Omental fat pad (tissue), 4 donors: ENCODE measurements around the gene ZNF791. TPM values are rescaled to one million over a fixed set of nuclear protein-coding genes. Genes with fewer than 3 reads are reported as not detected.

Source experiments
- ATAC-seq: fragments of 150-250 bp; one replicate; pipeline ENCODE4 v1.9.1; 2016; ENCODE audit warnings: mild to moderate bottlenecking, moderate library complexity; ENCODE audit not compliant: low FRiP score
- DNase-seq: peaks from one replicate; pipeline ENCODE4 v3.0.0-alpha.2; 2019; ENCODE audit warnings: low spot score
- total RNA-seq, 4 donors: library from RNA; depleted of rRNA; stranded (reverse); fragments of >200 nt; gene quantifications; one replicate each; pipeline ENCODE4 v1.1.0, GENCODE V29; 2016
- TF ChIP-seq, protein P1 (sequence below), 3 donors: fragments of 450-650 bp; IDR thresholded peaks; one replicate each; pipeline ENCODE4 v1.5.1; 2016 to 2017; ENCODE audit warnings: antibody characterized with exemption in 3 of 3, mild to moderate bottlenecking in 3 of 3, moderate library complexity in 2 of 3

Gene ZNF791
- total RNA-seq, 4 donors from 2014 or later = 12.9 to 23.3 (median 16.3) TPM

DNA sequence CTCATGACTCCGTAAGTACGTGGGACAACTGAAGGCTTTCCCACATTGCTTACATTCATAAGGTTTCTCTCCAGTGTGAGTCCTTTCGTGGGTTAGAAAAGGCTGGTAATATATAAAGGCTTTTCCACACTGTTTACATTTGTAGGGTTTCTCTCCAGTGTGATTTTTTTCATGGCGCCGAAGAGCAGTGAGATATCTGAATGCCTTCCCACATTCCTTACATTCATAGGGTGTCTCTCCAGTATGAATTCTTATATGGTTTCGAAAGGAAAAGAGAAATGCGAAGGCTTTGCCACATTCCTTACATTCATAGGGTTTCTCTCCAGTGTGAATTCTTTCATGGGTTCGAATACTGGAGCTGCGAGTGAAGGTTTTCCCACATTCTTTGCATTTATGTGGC, 29.6 kb upstream of the ZNF791 start:
- DNase-seq (no peak), ATAC-seq (no peak)
- TF ChIP-seq, protein P1, sequence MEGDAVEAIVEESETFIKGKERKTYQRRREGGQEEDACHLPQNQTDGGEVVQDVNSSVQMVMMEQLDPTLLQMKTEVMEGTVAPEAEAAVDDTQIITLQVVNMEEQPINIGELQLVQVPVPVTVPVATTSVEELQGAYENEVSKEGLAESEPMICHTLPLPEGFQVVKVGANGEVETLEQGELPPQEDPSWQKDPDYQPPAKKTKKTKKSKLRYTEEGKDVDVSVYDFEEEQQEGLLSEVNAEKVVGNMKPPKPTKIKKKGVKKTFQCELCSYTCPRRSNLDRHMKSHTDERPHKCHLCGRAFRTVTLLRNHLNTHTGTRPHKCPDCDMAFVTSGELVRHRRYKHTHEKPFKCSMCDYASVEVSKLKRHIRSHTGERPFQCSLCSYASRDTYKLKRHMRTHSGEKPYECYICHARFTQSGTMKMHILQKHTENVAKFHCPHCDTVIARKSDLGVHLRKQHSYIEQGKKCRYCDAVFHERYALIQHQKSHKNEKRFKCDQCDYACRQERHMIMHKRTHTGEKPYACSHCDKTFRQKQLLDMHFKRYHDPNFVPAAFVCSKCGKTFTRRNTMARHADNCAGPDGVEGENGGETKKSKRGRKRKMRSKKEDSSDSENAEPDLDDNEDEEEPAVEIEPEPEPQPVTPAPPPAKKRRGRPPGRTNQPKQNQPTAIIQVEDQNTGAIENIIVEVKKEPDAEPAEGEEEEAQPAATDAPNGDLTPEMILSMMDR (IDR thresholded peaks at IDR 0.05) = no peak

DNA sequence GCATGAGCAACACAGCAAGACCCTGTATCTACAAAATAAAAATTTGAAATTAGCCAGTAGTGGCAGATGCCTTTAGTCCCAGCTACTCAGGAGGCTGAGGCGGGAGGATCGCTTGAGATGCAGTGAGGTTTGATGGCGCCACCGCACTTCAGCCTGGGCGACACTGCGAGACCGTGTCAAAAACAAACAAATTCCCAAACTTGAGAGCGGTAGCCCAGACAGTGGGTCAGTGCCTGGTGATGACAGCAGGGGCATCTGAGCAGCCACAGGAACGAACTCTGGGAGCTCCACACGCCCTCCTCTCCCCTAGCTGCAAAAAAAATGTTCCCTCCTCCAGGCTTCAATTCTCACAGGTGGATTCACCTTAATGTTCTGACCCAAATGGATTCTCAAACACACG, 14.2 kb upstream of the ZNF791 start:
- ATAC-seq = no peak
- TF ChIP-seq, protein P1 (IDR thresholded peaks at IDR 0.05) = no peak
- DNase-seq = no peak

DNA sequence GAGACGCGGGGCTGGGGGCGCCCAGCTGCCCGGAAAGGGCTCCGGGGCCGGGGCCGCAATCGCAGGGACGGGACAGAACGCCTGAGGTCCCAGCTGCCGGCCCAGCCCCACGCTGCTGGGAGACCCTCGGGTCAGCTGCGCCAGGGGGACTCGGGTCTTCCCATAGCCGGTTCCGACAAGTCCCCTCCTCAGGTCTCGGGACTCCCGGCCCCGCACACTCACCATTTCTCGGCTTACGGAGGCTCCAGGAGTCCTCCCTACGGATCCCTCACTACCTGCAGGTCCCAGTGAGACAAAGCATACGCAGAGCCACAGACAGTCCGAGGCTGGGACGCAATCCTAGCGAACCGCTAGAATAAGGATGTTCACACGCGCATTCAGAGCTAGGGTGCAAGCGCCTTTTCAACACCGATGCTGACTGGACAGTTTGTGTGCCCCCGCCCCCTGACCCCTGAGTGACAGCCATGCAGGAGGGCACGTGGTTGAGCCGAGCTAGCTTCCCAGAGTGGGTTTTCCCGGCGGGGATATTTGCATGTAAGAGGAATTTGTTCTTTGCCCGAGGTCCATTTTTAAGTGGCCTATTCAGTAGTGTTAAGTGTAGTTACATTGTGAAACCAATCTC, 13.7 kb upstream of the ZNF791 start:
- ATAC-seq (no peak), DNase-seq (no peak)
- TF ChIP-seq, protein P1 (IDR thresholded peaks at IDR 0.05) = no peak

DNA sequence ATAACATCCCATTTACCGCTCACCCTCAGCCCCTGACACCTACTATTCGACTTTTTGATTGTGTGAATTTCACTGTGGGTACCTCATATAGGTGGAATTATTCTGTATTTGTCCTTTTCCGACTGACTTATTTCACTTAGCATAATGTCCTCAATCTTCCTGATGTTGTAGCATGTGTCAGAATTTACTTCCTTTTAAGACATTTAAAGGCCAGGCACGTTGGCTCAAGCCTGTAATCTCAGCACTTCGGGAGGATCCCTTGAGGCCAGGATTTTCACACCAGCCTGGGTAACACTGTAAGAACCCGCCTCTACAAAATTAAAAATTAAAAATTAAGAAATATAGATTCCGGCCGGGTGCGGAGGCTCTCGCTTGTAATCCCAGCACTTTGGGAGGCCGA, 13.1 kb upstream of the ZNF791 start:
- no peak for ATAC-seq
- TF ChIP-seq, protein P1 (IDR thresholded peaks at IDR 0.05) = no peak
- no peak for DNase-seq

DNA sequence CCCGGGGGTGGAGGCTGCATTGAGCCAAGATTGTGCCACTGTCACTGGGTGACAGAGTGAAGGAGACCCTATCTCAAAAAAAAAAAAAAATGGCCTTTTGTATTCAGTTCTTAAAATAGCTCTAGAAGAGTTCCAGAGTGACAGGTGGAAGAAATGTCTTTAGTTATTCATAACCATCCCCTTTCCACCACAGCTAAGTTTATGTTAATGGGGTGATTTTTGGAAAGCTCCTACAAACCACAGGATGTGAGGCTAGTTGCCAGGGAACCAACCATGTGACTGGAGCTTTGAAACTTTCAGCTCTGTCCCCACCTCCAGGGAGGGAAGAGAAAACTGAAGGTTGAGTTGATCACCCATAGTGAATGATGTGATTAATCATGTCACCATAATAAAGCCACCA, 7.0 kb upstream of the ZNF791 start:
- ATAC-seq = no peak
- TF ChIP-seq, protein P1 (IDR thresholded peaks at IDR 0.05) = no peak
- no peak for DNase-seq

DNA sequence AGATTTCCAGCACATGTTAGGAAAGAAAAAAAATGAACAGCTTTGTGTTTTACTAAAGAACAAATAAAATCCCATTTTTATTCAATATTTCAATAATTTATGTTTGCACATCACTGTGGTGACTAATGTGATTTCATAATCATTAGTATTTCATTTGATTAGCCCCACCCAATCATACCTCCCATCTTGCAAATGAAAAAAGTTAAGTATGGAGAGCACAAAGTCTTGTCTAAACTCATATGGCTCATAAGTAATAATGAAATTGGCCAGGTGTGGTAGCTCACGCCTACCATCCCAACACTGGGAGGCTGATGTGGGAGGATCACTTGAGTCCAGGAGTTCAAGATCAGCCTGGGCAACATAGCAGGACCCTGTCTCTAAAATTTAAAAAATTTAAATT, 3.9 kb upstream of the ZNF791 start:
- TF ChIP-seq, protein P1 (IDR thresholded peaks at IDR 0.05) = no peak
- ATAC-seq = no peak

DNA sequence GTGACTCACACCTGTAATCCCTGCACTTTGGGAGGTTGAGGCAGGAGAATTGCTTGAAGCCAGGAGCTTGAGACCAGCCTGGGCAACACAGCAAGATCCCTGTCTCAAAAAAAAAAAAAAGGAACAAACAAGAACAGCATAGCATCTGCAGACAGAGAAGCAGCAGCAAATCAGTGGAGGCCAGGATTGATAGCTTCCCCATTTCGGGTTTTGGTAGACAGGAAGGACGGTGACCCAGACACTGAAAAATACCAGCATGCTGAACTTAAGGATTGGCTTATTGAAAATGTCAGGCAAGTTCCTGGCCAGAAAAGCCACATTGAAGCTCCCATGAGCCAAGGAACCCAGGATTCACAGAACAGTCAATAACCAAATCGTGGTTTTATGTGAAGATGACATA, 3.1 kb upstream of the ZNF791 start:
- TF ChIP-seq, protein P1 (IDR thresholded peaks at IDR 0.05) = no peak
- DNase-seq = no peak
- ATAC-seq = no peak

More for the DNA sequence above, 3.9 kb upstream of the ZNF791 start:
- DNase-seq = no peak
